CD4-positive, alpha-beta T cell treated with Interferon gamma for 1 hour (primary cell): ENCODE measurements around the gene FAM120C.

Source experiments
- DNase-seq: peaks from one replicate; pipeline ENCODE4 v3.0.0-alpha.2; 2020

The FAM120C gene, protein sequence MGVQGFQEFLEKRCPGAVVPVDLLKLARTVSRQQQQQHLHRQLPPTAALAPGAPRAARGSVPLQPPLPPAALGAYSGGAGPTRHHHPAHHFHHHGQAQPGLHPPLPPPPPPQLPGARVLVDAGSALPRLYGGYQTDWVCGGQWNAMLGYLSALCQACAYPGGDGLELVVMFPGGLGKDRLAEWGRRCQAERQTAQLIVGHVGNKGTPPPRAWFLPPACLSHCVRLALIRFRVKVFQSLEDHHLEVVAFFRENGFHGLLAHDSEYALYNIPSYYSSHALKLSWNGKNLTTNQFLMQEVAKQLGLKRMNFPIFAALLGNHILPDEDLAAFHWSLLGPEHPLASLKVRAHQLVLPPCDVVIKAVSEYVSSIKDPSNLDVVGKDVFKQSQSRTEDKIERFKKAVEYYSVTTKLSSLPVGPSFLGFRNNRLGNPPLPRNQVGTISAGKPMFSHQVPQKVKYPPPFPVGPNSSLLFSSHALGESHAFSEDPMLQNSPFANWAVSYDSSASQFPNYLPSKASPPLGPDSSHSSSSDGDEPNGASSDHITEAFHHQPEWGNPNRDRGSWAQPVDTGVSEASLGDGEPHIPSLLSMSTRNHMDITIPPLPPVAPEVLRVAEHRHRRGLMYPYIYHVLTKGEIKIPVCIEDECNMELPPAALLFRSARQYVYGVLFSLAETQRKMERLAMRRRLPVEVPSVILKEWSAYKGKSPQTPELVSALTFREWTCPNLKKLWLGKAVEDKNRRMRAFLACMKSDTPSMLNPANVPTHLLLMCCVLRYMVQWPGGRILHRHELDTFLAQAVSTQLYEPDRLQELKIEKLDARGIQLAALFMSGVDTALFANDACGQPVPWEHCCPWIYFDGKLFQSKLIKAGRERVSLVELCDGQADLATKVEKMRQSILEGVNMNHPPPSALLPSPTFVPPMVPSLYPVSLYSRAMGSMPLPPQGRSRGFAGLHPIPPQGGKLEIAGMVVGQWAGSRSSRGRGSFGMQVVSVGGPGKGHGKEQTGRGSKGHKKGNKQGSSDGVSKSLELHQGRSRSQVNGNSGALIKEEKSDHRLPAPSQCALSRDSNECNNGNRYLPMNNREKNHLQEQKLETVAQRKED

DNA sequence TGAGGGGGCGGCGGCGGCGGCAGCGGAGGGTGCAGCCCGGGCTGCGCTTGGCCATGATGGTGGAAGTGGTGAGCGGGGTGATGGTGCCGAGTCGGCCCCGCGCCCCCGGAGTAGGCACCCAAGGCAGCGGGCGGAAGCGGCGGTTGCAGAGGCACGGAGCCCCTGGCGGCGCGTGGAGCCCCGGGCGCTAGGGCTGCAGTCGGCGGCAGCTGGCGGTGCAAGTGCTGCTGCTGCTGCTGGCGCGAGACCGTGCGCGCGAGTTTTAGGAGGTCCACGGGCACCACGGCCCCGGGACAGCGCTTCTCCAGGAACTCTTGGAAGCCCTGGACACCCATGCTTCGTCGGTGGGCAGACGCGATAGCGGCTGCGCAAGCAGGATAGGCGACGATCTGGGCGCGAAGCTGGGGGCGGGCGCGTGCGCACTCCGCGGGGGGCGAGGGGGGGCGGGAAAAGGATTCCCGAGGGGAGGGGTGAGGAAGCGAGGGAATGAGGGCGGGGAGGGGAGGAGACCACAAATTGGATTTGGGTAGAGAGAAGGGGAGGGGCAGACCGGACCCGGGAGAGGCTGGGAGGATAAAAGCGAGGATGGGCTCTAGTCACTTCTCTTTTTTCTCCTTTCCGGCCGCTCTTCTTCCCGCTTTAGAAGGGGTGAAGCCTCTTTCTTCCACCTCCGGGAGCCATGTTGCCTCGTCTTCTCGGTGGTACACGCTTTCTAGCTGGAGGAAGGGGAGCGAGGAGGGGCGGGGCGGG lies at the start of gene FAM120C:
TSS of gene FAM120C (minus strand) at position 391 of the 750 bp plus-strand sequence. CDS start at position 335, 56 bp downstream.
- peak; percentile 66 for DNase-seq

DNA sequence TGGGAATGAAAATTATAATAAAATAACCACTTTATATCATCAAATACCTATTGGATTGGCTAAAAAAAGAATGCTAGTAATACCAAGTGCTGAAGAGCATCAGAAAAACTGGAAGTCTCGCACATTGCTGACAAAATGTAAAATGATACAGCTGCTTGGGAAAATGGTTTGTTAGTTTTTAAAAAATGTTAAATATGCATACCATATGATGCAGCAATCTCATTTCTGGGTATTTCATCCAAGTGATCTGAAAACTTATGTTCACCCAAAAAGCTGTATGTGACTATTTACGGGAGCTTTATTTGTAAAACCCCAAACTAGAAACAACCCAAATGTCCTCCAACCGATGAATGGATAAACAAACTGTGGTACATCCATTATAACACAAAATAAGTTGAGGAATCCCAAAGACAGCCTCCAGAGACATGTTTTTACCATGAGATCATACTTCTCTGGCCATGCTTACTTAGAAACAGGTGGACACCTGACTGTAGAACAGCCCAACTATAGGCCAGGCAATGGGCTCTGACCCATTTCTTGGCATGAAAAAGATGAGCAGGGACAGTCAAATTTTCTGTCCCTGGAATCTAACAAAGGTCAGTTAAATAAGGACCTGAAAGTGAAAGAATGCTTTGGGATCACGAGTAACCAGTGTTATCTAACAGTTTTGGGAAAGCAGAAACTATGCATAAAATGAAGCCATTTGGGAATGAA lies 47.5 kb upstream of the FAM120C start:
- no peak for DNase-seq

DNA sequence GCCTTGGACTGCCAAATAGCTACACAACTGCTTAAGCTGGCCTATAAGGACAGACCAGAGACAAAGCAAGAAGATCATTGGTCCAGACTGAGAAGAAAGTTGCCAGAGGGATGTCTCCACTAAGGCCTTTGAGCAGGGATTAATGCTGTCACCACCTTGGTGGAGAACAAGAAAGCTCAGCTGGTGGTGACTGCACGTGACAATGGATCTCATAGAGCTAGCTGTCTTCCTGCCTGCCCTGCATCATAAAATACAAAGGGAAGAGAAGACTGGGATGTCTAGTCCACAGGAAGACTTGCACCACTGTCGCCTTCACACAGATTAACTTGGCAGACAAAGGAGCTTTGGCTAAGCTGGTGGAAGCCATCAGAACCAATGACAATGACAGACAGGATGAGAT lies 40.5 kb upstream of the FAM120C start:
- no peak for DNase-seq

DNA sequence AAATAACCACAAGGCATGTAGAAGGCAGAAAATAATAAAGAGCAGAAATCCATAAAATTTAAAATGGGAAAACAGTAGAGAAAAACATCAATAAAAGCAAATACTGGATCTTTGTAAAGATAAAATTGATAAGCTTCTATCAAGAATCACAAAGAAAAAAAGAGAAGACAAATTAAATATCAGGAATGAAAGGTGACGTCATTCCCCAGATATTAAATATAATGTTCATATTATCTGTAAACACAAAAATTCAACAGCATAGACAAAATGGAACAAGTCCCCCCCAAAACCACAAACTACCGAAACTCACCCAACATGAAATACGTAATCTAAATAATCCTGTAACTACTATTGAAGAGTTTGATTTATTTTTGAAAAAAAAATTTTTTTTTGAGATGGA lies 30.5 kb upstream of the FAM120C start:
- DNase-seq, result no peak

DNA sequence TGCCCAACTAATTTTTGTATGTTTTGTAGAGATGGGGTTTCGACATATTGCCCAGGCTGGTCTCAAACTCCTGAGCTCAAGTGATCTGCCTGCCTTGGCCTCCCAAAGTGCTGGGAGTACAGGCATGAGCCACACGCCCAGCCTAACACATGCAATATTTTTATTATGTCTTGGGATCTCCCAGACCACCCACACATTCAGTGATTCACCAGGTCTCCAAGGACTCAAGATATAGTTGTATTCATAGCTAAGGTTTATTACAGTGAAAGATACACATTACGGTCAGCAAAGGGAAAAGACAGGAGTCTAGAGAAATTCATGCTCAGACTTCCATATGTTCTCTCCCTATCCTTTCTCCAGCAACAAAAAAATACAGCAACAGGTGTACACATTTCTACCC lies 25.5 kb upstream of the FAM120C start:
- no peak for DNase-seq

DNA sequence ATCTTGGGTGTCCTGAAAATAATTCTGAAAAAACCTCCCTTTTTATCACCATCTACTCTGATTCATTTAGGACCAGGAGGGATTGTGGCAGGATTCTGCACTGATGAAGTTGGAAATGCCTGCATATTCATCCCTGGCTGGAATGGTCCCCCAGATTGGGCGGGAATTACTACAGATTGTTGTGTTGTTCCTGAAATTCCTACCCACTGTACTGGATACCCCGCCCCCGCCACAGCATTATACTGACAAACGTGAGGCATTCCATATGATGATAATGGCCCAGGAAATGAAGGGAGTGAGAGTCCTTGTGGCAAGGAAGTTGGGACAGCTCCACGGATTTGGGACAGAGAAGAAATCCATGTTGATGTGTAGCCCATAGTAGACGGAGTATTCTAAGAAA lies 15.2 kb upstream of the FAM120C start:
- DNase-seq, result no peak

DNA sequence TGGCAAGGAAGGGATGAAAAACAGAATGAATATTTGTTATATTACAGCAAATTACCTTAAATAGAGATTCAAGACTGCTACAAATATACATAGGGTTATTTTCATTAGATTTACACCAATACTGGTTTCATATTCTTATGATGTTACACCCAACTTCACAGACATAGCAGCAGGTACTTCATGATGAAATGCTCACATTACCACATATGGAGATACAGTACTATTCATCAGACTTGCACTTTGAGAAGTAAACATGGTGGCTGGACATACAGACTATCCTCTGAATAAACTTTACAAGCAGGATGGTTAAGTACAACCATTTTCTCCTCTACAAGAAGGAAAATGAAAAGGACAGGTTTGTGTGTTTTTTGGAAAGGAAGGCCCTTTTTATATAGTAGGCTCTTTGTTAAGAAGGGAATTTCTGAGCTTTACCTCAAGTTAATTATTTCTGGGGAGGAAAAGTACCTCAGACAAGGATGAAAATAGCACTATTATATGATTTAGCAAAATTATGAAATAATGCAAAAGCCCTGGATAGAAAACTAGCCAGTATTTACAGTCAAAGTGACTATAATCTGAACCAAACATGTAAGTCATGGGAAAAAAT lies 12.0 kb upstream of the FAM120C start:
- DNase-seq, result no peak

DNA sequence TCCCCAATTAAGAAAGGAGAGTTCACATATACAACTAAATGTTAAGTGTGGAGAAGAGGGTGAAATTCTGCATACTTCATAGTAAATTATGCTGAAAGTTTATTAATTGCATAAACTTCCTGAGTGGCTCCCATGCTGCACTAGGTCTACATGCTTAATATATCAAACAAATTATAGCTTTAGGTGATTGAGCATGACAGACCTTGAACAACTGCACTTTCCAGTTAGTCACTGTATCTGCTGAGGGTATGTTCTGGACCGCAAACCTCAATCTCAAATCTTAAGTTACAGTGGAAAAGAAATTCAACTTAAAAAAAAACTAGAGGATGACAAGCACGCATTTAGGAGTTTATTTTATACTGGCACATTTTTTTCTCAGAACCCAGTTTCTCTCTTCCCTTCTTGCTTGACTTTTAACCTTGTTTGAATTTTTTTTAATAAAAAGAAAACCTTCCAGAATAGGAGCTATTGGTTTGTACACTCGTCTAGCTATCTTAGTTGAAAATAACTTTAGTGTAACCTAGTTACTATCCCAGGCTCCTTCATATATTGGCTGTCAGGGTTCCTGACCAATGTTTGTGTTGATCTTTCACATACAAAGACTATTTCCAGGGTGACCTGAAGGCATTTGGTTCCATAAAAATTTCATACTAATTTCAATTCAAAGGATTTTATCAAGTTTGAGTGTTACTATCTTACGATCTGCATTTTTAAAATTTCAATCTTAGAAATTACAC lies 10.2 kb upstream of the FAM120C start:
- no peak for DNase-seq

DNA sequence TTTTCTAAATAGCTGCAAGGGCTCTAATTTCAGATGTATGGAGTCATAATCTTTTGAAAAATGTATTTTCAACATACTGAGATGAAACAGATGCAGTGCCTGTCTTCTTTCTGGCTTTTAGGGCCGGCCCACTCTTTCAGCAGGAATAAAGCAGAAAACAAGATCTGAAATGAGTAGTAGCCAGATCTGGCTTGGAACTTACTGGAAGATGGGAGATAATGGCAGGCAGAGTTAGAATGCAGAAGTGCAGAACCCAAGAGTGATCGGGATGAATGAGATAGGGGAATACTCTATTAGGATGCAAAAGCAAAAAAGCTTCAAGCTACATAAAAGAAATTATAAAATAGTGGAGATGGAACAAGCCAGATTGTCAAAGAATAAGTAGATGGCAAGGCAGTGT lies 1.4 kb upstream of the FAM120C start:
- DNase-seq, result no peak

DNA sequence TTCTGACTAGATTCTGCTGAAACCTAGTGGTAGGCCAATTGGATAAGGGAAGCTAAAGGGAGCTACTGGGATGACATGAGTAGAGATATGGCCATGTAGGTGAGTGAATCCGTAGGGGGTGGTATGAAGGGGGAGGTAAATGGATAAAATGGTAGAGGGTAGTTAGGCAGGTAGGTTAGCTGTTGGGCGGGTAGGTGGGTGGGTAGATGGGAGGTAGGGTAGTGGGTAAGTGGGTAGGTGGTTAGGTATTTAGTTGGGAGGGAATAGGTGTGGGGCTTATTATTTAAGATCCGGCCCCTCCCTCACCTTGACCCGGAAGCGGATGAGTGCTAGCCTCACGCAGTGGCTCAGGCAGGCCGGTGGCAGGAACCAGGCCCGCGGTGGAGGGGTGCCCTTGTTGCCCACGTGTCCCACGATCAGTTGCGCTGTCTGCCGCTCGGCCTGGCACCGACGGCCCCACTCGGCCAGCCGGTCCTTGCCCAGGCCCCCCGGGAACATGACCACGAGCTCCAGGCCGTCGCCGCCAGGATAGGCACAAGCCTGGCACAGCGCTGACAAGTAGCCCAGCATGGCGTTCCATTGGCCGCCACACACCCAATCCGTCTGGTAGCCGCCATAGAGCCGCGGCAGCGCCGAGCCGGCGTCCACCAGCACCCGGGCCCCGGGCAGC lies 725 bp downstream of the FAM120C start:
- DNase-seq, result peak; percentile 65

DNA sequence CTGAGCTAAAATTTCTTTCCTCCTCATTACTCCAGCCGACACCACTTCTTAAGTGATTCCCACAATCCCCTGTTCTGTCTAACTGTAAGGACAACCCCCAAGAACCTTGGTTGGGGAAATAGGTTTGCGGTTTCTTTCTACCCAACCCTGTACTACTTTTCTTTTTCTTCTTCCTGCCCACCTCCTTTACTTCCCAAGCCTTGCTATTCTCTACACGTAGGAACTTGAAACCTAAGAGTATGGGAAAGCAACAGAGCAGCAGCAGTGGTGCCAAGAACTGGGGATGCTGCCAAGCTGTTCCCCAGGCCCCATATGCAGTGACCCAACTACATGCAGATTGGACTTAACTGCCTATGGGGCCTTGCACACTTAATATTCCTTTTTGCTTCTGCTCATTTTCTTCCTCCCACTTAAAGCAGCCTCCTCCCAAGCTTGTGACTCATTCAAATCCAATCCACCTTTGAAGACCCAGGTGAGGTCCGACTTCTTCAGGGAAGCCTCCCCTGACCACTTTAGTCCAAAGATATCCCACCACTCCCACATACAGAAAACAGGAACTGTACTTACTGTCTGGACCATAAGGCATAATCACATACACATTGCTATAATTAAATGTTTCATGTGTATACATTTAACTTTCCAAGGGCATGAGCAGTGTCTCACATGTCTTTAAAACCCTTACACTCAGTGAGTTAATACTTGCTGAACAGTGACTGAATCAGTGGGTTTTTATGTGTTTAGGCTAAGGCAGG lies 1.7 kb downstream of the FAM120C start:
- DNase-seq, result no peak

DNA sequence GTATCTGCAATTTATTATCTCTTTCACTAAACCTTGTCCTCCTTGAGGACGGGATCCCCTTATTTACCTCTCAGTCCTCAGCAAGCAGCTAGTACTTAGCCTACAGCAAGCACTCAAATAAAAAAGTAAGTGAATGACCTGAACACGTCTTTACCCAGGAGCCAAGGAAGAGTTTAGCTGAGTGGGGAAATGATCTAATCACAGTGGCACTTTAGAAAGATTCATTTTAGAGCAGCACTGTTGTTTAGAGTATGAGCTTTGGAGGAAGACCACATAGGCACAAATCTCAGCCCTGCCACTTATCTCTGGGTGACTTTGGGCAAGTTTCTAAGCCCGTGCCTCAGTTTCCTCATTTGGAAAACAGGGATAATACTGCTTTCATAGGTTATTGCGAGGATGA lies 2.7 kb downstream of the FAM120C start:
- DNase-seq, result no peak

DNA sequence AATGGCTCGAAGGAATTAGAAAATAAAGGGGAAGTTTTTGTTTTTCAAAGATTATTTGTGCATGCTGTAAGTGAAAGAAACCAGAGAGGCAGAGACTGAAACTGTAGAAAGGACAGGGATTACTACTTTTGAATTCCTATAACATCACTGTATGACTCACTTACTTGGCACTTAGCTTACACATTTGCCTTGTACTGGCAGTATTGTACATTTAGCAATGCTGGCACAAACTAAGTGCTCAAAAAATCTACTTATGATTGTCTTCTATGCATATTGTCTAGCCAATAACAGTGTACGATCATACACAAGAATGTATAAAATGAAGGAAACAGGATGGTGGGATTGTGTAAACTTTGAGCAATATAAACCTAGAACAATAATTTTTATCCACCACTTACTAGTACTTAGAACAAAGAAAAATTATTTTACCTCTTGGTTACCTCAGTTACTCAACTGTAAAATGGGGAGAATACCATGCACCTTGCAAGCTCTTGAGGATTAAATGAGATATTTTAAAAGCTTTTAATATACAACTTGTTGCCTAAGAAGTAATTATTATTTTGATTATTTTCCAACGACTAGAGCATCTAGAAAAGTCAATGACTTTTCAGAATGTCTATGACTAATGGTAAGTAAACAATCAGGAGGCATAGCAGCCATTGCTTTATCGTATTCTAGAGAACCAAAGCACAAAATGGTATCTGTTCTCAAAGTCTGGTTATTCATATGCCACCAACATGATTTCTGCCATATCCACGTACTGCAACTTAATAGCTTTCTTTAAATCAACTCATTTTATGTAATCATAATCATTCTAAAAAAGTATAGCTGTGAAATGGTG lies 4.7 kb downstream of the FAM120C start:
- no peak for DNase-seq

DNA sequence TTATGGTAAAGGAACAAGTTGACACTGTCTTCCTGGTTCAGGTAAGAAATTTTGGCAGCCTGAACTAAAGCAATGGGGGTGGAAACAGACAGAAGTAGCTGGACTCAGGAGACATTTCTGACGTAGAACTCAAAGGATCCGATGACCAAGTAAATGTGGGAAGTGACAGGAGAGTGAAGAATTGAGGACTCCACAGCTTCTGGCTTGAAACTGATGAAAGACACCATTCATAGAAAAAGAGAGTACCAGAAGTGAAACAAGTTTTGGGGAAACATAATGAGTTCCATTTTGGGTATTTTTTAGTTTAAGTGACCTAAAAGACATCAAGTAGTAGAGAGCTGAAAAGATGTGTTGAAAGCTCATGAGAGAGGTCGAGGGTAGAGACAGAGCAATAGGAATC lies 5.7 kb downstream of the FAM120C start:
- DNase-seq, result no peak

DNA sequence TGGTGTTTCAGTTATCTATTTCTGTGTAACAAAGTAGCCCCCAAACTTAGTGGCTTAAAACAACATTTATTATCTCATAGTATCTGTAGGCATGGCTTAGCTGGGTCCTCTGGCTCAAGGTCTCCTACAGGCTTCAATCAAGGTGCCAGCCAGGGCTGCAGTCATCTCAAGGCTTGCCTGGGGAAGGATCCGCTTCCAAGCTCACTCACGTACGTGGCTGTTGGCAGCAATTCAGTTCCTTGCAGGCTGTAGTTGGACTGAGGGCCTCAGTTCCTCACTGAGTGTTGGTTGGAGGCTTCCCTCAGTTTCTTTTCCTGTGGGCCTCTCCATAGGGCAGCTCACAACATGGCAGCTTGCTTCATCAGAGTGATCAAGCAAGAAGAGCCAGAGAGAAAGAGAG lies 9.3 kb downstream of the FAM120C start:
- DNase-seq, result no peak

DNA sequence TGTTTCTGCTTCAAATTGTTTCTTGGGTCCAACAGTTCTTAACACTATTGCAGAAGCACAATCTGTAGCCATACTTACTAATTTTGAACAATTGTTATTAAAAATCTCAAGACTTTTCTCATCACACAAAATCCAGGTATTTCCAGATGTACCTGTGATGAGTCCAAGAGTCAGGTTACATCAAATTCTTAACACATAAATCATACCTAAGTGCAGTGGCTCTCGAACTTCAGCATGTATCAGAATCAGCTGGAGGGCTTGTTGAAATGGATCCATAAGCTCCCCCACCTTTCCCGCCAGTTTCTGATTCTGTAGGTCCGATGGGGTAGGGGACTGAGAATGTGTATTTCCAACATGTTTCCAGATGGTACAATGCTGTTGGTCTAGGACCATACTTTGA lies 10.6 kb downstream of the FAM120C start:
- DNase-seq, result no peak

DNA sequence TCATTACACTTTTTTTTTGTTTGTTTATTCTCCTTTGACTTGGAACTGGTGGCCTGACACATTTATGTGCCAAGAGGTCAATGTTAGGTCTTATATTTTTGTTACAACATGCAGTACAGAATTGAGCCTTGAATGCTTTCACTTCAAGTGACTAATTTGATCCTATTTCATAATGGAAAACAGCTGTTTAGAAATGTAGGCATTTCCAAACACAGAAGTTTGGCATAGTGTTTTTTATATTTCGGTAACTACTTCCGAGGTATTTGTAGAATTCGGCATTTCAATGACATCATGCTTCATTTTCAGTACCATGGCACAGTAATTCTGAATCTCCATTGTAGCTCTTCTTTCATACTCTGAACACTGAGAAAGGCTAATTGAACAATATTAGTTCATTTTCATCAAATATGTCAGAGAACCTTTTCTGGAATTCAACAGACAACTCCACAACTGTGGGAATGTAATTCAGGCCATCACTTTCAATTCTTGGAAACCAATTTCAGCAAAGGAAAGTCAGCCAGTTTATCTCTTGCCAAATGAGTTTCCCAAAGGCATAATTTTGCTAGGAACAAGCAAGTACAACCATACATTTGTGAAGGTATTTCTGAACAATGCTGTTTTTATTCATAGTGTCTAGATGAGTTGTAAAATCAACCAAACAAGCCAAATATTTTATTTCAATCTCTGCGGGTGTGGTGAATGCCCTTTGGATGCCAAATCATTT lies 11.4 kb downstream of the FAM120C start:
- DNase-seq, result no peak

DNA sequence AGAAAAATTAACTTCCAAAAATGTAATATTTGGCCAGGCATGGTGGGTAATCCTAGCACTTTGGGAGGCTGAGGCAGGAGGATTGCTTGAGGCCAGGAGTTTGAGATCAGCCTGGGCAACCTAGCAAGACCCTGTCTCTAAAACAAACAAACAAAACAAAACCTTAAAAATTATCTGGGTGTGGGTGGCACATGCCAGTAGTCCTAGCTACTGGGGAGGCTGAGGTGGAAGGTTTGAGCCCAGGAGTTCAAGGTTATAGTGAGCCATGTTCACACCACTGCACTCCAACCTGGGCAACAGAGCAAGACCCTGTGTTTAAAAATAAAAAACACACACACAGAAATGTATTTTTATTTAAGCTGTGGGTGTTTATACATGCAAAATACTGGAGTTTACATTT lies 12.0 kb downstream of the FAM120C start:
- DNase-seq, result no peak
